Activated CD8-positive, alpha-beta memory T cell treated with anti-CD3 and anti-CD28 coated beads for 4 hours (primary cell): Measurements from ENCODE around the gene FAM114A2.
"Not testable (repeated sequence)": the region's sequence is repeated elsewhere in the genome, so short reads cannot be mapped to it uniquely, and the experiment has no call there.

ENCODE experiments used
- DNase-seq, 2 donors: peaks; one replicate each; pipeline ENCODE4 v3.0.0-alpha.2; 2020; ENCODE audit warnings: low read depth in 2 of 2

Gene FAM114A2

DNA sequence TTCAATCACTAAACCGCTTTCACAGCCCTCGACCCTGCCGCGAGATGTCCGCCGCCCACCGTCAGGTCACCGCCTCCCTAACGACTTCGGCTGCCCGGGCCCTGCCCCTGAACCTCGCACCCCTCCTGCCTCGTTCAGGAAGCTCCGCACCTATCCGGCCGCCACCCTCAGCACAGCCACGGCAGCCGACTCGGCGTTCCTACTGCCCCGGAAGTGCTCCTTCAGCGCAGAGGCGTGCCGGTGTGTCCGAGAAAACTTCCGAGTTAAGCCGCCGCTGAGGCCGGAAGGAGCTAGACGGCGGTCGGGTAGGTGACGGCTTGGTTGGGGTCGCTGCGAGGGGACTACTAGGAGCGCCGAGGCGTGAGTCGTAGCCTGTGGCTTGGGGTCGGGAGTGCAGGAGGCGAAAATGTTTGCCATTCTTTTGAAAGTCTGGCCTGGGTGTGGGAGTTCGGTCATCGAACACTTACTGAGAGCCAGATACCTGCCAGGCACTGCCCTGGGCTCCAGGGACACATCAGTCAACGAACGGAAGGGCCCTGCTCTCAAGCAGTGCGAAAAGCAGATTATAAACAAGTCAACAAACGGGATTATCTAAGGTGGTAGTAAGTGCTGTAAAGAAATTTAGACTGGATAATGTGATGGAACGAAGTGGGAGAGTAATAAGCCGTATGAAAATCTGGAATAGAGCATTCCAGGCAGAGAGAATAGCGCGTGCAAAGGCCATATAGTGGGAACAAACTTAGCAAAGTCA, at the start of gene FAM114A2, which contains the start of gene MFAP3:
Gene FAM114A2 (minus strand): TSS at position 204 of the 751 bp plus-strand sequence. CDS start 3,957 bp downstream, outside the sequence.
Gene MFAP3 (plus strand): TSS at position 261 of the 751 bp plus-strand sequence. CDS start 10,756 bp downstream, outside the sequence.
- peak; percentile 72 to 79 for DNase-seq

DNA sequence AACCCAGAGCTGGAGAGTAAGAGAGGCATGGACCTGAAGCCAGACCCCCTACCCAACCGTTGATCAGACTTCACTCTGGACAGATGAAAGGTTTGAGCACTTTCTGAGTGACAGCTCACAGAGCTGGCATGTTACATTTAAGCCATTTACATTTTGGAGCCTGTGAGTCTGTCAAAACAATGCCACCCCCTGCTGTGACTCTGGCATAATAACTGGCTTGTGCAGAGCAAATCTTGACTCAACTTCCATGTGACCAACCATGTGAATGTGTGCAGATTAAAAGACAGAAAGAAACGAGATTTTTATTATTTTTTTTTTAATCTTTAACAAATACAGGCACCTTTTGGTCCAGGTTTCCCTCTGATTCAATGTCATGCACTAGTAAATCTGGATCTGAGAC, 48.5 kb upstream of the FAM114A2 start:
- no peak for DNase-seq

DNA sequence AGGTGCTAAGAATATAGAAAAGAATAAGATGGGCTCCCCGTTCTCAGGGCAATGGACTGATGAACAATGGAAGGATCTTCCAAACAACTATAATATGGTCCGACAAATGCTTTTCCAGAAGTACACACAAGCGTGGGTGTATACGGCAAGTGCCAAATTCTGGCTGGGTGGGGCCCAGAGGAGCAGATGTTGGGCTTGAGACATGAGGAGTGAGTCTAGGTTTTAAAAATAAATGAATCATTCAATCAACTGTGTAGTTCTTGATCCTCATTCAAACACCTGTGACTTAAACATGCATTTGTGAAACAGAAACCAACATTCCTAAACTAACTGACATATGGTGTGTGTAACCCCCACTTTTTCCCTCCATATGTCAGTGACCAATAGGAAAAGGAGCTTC, 47.9 kb upstream of the FAM114A2 start:
- DNase-seq: no peak

GRCh38 chr5:154086146-154086545, 47.4 kb upstream of the FAM114A2 start:
- DNase-seq: no peak

GRCh38 chr5:154084062-154084639, 45.4 kb upstream of the FAM114A2 start:
- DNase-seq: no peak

- DNase-seq: no peak
Observed at GRCh38 chr5:154081246-154081645, 42.5 kb upstream of the FAM114A2 start.

- no peak for DNase-seq
Observed at GRCh38 chr5:154078272-154078671, 39.6 kb upstream of the FAM114A2 start.

GRCh38 chr5:154077696-154078095, 39.0 kb upstream of the FAM114A2 start:
- DNase-seq: no peak

GRCh38 chr5:154076240-154076922, 37.7 kb upstream of the FAM114A2 start:
- DNase-seq: no peak

DNA sequence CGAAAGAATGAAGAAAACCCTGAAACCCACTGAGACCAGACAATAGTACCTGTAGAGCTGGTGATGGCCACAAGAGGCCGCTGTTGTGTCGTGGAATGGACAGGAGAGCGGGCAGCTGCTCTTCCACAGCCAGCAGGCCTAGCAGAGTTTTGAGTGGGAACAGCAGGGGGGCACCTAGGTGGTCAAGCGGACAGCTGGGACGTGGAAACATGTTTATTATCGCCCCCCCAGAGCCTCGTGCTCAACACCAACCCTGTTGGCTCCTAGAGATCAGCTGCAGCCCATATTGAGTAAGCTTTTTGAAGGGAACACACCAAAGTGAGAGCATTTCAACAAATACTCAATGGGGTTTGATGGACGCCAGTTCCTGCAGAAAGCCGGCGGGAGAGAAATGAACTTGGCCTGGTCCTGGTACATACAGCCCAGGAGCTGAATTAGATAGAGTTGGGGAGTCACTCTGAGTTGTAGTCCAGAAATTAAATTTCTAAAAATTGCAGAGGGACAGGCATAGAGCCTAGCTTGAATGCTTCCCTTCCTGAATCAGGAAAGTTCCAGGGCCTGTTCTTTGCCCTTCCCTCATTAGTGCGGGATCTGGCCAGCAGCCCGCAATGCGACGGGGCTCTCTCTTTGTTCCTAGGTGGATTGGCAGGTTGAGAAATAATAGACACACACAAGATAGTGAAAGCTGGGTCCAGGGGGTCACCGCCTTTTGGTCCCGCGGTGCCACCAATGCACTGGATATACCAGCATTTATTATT, 33.9 kb upstream of the FAM114A2 start:
- DNase-seq: peak; percentile 61 to 64

- no peak for DNase-seq
Observed at GRCh38 chr5:154071799-154072413, 33.2 kb upstream of the FAM114A2 start.

DNA sequence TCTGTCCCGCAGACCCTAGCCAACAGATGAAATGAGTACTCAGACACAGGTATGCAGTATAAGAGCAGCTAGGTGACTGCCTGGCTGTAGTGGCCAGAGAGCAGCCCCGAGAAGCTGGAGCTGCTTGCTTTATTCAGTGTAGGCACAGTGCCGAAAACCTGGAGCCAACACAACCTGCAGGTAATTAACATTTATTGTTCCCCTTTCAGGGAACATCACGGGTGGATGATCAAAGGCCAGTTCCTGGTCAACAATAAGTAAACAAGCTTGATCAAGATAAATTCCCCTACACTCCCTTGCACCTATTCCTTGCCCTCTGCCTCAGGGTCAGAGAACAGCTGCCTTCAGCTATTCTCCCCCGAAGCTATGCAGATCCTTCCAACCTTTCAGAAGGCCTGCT, 31.1 kb upstream of the FAM114A2 start:
- not testable (repeated sequence) for DNase-seq

- DNase-seq: no peak
Observed at GRCh38 chr5:154065971-154066370, 27.3 kb upstream of the FAM114A2 start.

- no peak for DNase-seq
Observed at GRCh38 chr5:154063372-154063771, 24.7 kb upstream of the FAM114A2 start.

- no peak for DNase-seq
Observed at GRCh38 chr5:154060606-154061005, 21.9 kb upstream of the FAM114A2 start.

DNA sequence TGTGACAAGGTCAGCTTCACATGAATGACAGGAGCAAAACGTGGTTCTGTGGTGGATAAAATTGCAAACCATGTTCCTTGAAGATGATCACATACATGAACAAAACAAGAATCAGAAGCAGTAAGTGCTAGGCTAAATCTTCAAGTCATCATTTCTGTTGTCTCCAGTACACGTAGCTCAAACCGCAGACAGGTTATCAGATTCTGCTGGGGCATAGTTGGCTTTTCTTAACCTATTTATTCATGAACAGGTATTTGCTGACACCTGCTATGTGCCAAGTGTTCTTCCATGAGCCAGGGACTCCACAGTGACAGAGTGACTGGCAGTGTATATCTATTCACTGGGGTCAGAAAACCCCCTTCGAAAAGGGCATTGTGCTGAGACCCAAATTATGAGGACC, 20.9 kb upstream of the FAM114A2 start:
- DNase-seq: no peak

- DNase-seq: no peak
Observed at GRCh38 chr5:154059039-154059430, 20.3 kb upstream of the FAM114A2 start.

DNA sequence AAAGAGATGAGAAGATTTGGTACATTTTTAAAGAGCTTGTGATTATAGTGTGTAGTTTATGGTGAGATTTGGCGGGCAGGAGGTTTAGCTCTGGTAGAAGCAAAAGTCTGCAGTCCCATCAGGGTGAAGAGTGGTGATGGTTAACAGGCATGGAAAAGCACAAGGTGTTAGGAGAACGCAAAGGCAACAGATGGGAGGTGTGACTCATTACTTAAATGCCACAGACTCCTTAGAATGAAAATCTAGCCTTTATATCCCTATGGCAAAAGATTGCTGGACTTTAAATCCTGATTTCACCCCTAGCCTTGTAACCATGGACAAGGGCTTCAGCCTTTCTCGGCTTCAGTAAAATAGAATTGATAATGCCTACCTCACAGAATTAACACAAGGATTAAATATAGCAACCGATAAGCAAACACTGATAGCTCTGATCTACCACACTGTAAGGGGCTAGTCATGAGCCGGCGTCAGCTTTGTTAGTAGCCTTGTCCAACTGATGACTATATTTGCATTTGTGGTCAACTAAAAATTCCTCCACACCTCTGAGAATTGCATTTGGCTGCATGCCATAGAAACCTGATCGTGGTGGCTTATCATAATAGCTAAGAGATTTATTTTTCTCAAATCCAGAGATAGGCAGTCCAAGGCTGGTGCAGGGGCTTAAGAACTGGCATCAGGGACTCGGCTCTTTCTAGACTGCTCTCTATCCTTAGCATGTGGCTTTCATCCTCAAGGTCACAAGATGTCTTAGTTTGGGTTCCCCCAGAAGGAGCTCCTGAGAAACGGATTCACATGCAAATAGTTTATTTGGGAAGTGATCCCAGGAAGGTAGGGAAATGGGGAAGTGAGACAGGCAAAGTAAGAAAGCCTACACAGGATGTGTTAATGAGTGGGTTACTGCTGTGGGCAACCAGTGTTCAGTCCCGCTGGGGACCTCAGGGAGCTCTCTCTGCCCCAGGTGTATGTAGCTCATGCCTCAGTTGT, 19.6 kb upstream of the FAM114A2 start:
- DNase-seq: no peak

DNA sequence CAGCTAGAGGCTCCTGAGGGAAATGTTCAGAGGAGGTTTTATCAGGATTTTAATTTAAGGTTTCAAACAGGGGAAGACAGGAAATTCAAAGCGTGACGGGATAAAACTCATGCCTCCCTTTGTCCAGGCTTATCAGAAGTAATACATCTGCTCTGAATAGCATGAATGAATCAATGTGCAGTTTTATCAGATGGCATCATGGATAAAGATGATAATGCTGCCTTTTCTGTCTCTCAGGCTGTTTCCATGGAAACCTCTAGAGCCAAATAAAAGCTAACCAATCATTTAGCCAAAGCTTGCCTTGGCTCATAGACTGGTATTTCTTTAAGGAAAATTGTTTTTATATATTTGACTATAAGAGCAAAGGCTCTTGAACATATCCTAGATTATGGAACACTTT, 16.5 kb upstream of the FAM114A2 start:
- no peak for DNase-seq

DNA sequence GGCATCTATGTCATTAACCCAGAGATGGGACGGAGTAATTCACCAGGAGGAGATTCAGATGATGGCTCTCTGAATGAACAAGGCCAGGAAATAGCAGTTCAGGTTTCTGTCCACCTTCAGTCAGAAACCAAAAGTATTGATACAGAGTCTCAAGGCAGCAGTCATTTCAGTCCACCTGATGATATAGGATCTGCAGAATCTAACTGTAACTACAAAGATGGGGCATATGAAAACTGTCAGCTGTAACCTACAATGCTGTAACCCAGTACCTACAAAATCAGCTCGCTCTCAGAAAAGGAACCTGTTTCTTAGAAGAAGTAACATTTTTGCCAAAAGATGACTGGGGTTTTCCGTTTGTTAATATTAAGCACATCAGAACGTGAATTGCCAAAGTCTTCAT, 14.8 kb upstream of the FAM114A2 start:
- DNase-seq: no peak
